HEK293 (cell line): ENCODE measurements around the gene SLC9A9.

Experiments
- FEZF1 ChIP-seq: fragments of 450-650 bp; formaldehyde crosslinking; IDR thresholded peaks from 2 replicates; pipeline ENCODE4 v1.5.1; 2016; ENCODE audit warnings: missing biosample characterization, missing genetic modification characterization
- WT1 ChIP-seq: fragments of 450-650 bp; formaldehyde crosslinking; IDR thresholded peaks from 2 replicates; pipeline ENCODE4 v1.5.1; 2016; ENCODE audit warnings: missing biosample characterization, missing genetic modification characterization
- ZNF366 ChIP-seq: fragments of 450-650 bp; formaldehyde crosslinking; conservative IDR thresholded peaks from 2 replicates; pipeline ENCODE4 v1.5.1; 2016; ENCODE audit warnings: missing biosample characterization, missing genetic modification characterization
- ZNF747 ChIP-seq: fragments of 450-650 bp; formaldehyde crosslinking; IDR thresholded peaks from 2 replicates; pipeline ENCODE4 v1.5.1; 2016; ENCODE audit warnings: missing biosample characterization, missing genetic modification characterization
- TF ChIP-seq, protein P1 (sequence below): fragments of 450-650 bp; formaldehyde crosslinking; IDR thresholded peaks from 2 replicates; pipeline ENCODE4 v1.5.1; 2016; ENCODE audit warnings: missing biosample characterization, missing genetic modification characterization

DNA sequence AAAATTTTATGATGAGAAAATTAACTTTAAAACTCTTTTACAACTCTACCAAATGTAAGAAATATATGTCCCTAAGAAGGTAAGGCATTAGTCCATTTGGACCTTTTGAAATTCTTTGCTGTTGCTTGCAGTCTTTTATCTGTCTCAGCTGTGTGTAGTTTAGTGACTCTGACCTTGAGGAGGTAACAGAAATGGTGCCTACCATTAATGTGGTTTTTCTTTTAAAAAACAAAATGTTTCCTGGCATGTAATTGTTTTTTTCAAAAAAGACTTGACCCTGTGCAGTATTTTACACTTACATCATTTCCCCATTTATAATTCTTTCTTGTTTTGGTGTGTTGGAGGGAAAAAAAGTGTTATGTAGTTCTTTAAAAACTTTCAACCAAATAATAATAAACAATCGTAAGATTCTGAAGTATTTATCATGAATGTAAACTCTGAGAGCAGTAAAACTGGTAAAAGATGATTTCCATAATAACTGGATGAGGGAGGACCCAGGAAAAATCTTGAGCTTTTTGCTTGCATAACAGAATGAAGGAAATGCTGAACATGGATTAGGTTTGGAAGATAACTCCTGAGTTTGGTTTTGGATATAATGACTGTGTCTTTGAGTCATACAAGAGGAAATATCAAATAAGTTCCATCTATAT, 503.6 kb downstream of the SLC9A9 start:
- TF ChIP-seq, protein P1, sequence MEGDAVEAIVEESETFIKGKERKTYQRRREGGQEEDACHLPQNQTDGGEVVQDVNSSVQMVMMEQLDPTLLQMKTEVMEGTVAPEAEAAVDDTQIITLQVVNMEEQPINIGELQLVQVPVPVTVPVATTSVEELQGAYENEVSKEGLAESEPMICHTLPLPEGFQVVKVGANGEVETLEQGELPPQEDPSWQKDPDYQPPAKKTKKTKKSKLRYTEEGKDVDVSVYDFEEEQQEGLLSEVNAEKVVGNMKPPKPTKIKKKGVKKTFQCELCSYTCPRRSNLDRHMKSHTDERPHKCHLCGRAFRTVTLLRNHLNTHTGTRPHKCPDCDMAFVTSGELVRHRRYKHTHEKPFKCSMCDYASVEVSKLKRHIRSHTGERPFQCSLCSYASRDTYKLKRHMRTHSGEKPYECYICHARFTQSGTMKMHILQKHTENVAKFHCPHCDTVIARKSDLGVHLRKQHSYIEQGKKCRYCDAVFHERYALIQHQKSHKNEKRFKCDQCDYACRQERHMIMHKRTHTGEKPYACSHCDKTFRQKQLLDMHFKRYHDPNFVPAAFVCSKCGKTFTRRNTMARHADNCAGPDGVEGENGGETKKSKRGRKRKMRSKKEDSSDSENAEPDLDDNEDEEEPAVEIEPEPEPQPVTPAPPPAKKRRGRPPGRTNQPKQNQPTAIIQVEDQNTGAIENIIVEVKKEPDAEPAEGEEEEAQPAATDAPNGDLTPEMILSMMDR (tag by site-specific recombination): no peak
- TF ChIP-seq WT1 (tag by site-specific recombination) (no peak), ZNF747 (tag by site-specific recombination) (no peak), FEZF1 (no peak), ZNF366 (tag by site-specific recombination) (no peak)
